HepG2 (cell line): ENCODE data around the gene MTR. TPM values are rescaled to one million over a fixed set of nuclear protein-coding genes. Genes with fewer than 3 reads are reported as not detected.
A peak's percentile ranks its signal among the peaks of the same experiment; 100 is the strongest.

Source experiments
- CBX5 ChIP-seq: sonication (generic); formaldehyde crosslinking; IDR thresholded peaks from 2 replicates; pipeline ENCODE4 v1.4.0; 2020; ENCODE audit warnings: missing genetic modification reagents, borderline replicate concordance
- CENPT ChIP-seq: sonication (generic); formaldehyde crosslinking; IDR thresholded peaks from 2 replicates; pipeline ENCODE4 v1.8.0; 2022; ENCODE audit warnings: low read depth, mild to moderate bottlenecking, moderate library complexity, missing genetic modification reagents
- CHD2 ChIP-seq: IDR thresholded peaks from 2 replicates; pipeline ENCODE4 v1.6.1; 2011; ENCODE audit warnings: low read depth, low read length, improper control_type of control experiment
- HES4 ChIP-seq: sonication (generic); formaldehyde crosslinking; IDR thresholded peaks from 2 replicates; pipeline ENCODE4 v1.9.0; 2021; ENCODE audit warnings: mild to moderate bottlenecking, missing genetic modification reagents, borderline replicate concordance
- HOXA3 ChIP-seq: sonication (generic); formaldehyde crosslinking; IDR thresholded peaks from 2 replicates; pipeline ENCODE4 v1.5.0; 2020; ENCODE audit warnings: missing genetic modification reagents
- KDM4B ChIP-seq: sonication (generic); formaldehyde crosslinking; IDR thresholded peaks from 2 replicates; pipeline ENCODE4 v1.4.0; 2020; ENCODE audit warnings: missing genetic modification reagents
- KDM5A ChIP-seq: fragments of 200-600 bp; sonication (generic); IDR thresholded peaks from 2 replicates; pipeline ENCODE4 v1.7.0; 2018; ENCODE audit warnings: antibody characterized with exemption, mild to moderate bottlenecking, low read length, borderline replicate concordance
- PCBP1 ChIP-seq: fragments of 200-400 bp; formaldehyde crosslinking; IDR thresholded peaks from 2 replicates; pipeline ENCODE4 v1.6.1; 2017; ENCODE audit warnings: mild to moderate bottlenecking, low read depth, low read length, borderline replicate concordance
- PTBP1 ChIP-seq: fragments of 200-400 bp; formaldehyde crosslinking; IDR thresholded peaks from 2 replicates; pipeline ENCODE4 v1.6.1; 2018; ENCODE audit warnings: low read length, low read depth; ENCODE audit not compliant: poor library complexity, severe bottlenecking
- REPIN1 ChIP-seq: sonication (generic); formaldehyde crosslinking; IDR thresholded peaks from 2 replicates; pipeline ENCODE4 v1.8.0; 2022; ENCODE audit warnings: missing genetic modification reagents, low read depth, mild to moderate bottlenecking, borderline replicate concordance
- TBP ChIP-seq: sonication (generic); formaldehyde crosslinking; IDR thresholded peaks from 2 replicates; pipeline ENCODE4 v1.5.0; 2020; ENCODE audit warnings: missing genetic modification reagents
- TCF7 ChIP-seq: sonication (generic); IDR thresholded peaks from 2 replicates; pipeline ENCODE4 v1.6.1; 2016; ENCODE audit warnings: antibody characterized with exemption, low read depth
- XBP1 ChIP-seq: sonication (generic); formaldehyde crosslinking; IDR thresholded peaks from 2 replicates; pipeline ENCODE4 v1.5.0; 2020; ENCODE audit warnings: missing genetic modification reagents
- ZNF660 ChIP-seq: sonication (generic); formaldehyde crosslinking; IDR thresholded peaks from 2 replicates; pipeline ENCODE4 v1.5.1; 2020; ENCODE audit warnings: mild to moderate bottlenecking, low read depth, missing genetic modification reagents, borderline replicate concordance
- ZNF720 ChIP-seq: sonication (generic); formaldehyde crosslinking; IDR thresholded peaks from 2 replicates; pipeline ENCODE4 v1.4.0; 2020; ENCODE audit warnings: missing genetic modification reagents
- polyA plus RNA-seq, 8 experiments: library from polyadenylated mRNA; depleted of rRNA in 3 of 8; stranded (reverse) in 7 of 8; unstranded in 1 of 8; fragments of >200 nt; fragmentation: Illumina TruSeq in 4 of 8; extraction: Trizol in 4 of 8; gene quantifications; 2 replicates each; pipeline versions ENCODE4 v1.2.1 to v1.2.3, GENCODE V29; 2011 to 2016; ENCODE audit warnings: low read depth in 4 of 8, missing spikeins in 1 of 8, mixed read lengths in 1 of 8; ENCODE audit not compliant: insufficient read depth in 1 of 8
- total RNA-seq, 5 experiments: library from RNA; depleted of rRNA; stranded (reverse); fragments of >200 nt; fragmentation: Illumina TruSeq; extraction: Trizol; gene quantifications; 2 replicates each; pipeline ENCODE4 v1.2.3, GENCODE V29; 2016; ENCODE audit warnings: low read depth in 1 of 5
- TF ChIP-seq, protein P1 (sequence below): sonication (generic); formaldehyde crosslinking; conservative IDR thresholded peaks from 2 replicates; pipeline ENCODE4 v1.4.0; 2020; ENCODE audit warnings: mild to moderate bottlenecking, missing genetic modification reagents, moderate library complexity
- TF ChIP-seq, protein P2 (sequence below): sonication (generic); formaldehyde crosslinking; IDR thresholded peaks from 2 replicates; pipeline ENCODE4 v1.5.0; 2020; ENCODE audit warnings: missing genetic modification reagents
- TF ChIP-seq, protein P3 (sequence below): sonication (generic); formaldehyde crosslinking; IDR thresholded peaks from 2 replicates; pipeline ENCODE4 v1.9.0; 2021; ENCODE audit warnings: missing genetic modification reagents, borderline replicate concordance
- TF ChIP-seq, protein P4 (sequence below): sonication (generic); formaldehyde crosslinking; IDR thresholded peaks from 2 replicates; pipeline ENCODE4 v1.4.0; 2020; ENCODE audit warnings: missing genetic modification reagents, borderline replicate concordance

The MTR gene
- total and polyA plus RNA-seq, 2 of the 13 experiments (the other 11 are each of a cell fraction or from before 2014, with no cell fraction given) = 16.3 to 36.1 TPM

DNA sequence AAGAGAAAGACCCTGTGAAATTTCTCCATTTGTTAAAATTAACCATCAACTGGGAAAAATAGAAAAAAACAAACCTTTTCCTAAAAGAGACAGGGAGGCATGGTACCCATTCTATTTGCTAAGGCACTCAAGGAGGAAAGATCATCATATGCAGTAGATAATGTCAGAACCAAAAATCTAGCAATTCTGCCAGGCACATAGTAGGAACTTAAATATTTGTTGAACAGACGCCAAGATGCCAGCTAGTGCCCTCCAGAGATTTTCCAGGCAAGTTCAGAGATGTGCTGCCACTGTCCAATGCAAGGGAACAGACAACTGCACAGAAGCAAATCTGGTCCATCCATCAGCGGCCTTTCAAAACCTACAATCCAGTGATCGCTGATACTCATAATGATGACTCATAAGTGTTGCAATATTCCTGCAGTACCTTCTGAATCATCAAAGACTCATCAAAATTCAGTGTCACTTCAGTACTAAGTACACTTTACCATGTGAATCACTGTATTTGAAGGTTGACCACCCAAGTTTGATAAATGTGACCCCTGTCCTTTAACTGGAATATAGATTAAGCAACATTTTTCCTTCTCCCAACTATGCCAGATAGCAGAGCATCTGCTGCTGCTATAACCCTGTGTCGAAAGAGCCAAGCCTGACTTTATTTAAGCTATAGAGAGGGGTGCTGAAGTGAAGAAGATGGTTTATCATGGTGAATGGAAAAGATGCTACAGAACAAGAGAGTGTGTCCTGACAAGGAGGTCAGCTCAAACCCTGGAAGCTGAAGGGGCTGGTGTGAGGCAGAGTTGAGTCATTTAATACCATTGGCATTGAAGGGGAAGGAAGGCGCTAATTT lies 110.0 kb downstream of the MTR start (continued):
- TF ChIP-seq, protein P1, sequence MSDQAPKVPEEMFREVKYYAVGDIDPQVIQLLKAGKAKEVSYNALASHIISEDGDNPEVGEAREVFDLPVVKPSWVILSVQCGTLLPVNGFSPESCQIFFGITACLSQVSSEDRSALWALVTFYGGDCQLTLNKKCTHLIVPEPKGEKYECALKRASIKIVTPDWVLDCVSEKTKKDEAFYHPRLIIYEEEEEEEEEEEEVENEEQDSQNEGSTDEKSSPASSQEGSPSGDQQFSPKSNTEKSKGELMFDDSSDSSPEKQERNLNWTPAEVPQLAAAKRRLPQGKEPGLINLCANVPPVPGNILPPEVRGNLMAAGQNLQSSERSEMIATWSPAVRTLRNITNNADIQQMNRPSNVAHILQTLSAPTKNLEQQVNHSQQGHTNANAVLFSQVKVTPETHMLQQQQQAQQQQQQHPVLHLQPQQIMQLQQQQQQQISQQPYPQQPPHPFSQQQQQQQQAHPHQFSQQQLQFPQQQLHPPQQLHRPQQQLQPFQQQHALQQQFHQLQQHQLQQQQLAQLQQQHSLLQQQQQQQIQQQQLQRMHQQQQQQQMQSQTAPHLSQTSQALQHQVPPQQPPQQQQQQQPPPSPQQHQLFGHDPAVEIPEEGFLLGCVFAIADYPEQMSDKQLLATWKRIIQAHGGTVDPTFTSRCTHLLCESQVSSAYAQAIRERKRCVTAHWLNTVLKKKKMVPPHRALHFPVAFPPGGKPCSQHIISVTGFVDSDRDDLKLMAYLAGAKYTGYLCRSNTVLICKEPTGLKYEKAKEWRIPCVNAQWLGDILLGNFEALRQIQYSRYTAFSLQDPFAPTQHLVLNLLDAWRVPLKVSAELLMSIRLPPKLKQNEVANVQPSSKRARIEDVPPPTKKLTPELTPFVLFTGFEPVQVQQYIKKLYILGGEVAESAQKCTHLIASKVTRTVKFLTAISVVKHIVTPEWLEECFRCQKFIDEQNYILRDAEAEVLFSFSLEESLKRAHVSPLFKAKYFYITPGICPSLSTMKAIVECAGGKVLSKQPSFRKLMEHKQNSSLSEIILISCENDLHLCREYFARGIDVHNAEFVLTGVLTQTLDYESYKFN = peak; percentile 52
- TF ChIP-seq HES4 (CRISPR knock-in tag) = no peak
- TF ChIP-seq ZNF660 (CRISPR knock-in tag) = no peak
- no peak for TF ChIP-seq PCBP1
- 0 out of 2 replicates have a peak, but pooled peaks have one; percentile 42 for TF ChIP-seq KDM4B (CRISPR knock-in tag)
- TF ChIP-seq TBP (CRISPR knock-in tag) = no peak
- TF ChIP-seq, protein P2, sequence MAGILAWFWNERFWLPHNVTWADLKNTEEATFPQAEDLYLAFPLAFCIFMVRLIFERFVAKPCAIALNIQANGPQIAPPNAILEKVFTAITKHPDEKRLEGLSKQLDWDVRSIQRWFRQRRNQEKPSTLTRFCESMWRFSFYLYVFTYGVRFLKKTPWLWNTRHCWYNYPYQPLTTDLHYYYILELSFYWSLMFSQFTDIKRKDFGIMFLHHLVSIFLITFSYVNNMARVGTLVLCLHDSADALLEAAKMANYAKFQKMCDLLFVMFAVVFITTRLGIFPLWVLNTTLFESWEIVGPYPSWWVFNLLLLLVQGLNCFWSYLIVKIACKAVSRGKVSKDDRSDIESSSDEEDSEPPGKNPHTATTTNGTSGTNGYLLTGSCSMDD = no peak
- TF ChIP-seq, protein P3, sequence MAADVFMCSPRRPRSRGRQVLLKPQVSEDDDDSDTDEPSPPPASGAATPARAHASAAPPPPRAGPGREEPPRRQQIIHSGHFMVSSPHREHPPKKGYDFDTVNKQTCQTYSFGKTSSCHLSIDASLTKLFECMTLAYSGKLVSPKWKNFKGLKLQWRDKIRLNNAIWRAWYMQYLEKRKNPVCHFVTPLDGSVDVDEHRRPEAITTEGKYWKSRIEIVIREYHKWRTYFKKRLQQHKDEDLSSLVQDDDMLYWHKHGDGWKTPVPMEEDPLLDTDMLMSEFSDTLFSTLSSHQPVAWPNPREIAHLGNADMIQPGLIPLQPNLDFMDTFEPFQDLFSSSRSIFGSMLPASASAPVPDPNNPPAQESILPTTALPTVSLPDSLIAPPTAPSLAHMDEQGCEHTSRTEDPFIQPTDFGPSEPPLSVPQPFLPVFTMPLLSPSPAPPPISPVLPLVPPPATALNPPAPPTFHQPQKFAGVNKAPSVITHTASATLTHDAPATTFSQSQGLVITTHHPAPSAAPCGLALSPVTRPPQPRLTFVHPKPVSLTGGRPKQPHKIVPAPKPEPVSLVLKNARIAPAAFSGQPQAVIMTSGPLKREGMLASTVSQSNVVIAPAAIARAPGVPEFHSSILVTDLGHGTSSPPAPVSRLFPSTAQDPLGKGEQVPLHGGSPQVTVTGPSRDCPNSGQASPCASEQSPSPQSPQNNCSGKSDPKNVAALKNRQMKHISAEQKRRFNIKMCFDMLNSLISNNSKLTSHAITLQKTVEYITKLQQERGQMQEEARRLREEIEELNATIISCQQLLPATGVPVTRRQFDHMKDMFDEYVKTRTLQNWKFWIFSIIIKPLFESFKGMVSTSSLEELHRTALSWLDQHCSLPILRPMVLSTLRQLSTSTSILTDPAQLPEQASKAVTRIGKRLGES (CRISPR knock-in tag) = no peak
- TF ChIP-seq CHD2 = no peak
- TF ChIP-seq, protein P4, sequence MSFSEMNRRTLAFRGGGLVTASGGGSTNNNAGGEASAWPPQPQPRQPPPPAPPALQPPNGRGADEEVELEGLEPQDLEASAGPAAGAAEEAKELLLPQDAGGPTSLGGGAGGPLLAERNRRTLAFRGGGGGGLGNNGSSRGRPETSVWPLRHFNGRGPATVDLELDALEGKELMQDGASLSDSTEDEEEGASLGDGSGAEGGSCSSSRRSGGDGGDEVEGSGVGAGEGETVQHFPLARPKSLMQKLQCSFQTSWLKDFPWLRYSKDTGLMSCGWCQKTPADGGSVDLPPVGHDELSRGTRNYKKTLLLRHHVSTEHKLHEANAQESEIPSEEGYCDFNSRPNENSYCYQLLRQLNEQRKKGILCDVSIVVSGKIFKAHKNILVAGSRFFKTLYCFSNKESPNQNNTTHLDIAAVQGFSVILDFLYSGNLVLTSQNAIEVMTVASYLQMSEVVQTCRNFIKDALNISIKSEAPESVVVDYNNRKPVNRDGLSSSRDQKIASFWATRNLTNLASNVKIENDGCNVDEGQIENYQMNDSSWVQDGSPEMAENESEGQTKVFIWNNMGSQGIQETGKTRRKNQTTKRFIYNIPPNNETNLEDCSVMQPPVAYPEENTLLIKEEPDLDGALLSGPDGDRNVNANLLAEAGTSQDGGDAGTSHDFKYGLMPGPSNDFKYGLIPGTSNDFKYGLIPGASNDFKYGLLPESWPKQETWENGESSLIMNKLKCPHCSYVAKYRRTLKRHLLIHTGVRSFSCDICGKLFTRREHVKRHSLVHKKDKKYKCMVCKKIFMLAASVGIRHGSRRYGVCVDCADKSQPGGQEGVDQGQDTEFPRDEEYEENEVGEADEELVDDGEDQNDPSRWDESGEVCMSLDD (CRISPR knock-in tag) = no peak
- TF ChIP-seq ZNF720 (CRISPR knock-in tag) = no peak
- no peak for TF ChIP-seq REPIN1
- TF ChIP-seq CBX5 (CRISPR knock-in tag) = no peak
- TF ChIP-seq XBP1 (CRISPR knock-in tag) = no peak
- no peak for TF ChIP-seq HOXA3 (CRISPR knock-in tag)
- TF ChIP-seq KDM5A = no peak
- TF ChIP-seq TCF7 = peak; percentile 91
- TF ChIP-seq CENPT (CRISPR knock-in tag) = no peak
- no peak for TF ChIP-seq PTBP1
